ENCODE measurements around the gene EFHB. TPM values are rescaled to one million over a fixed set of nuclear protein-coding genes. Genes with fewer than 3 reads are reported as not detected.

EFHB gene, protein sequence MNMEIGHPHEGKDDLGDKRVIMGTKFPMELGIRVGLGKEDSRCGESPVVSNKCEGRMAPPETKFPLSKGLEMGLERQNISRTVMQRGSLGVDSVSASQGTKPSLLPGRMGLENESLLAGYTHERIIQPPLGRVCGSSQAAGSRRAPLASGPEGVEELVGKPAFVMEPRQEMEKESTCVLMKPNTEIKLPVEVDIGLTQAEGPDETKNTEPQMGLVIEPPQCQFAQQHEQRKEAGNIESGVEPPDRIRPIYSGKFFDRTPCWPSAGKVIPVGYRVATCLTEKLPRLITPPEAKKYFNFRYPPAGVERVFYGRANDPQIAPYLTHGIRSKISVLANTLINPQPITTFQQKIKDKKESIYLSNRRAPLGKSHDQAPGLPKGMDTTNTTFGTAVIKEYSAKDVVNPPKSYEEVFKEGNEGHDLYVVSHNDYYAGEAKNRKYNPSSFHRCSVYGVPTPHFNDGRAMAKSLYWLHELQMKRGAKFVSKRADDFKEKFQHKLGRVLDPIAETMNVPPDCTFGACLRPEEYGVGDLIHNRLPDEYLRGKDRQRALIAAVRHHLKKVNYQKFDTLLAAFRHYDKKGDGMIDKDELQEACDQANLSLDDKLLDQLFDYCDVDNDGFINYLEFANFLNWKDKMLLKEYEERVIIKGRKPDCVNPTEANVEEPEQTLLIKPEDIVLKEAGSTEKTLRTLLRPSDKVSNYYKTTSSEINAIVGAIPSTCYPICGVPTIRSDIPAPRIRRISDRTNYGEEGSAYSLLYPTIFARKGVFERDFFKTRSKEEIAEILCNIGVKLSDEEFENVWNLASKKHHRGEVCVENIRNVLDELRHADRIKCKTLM
- total RNA-seq (2014; rRNA removed; shearing (Covaris generic)): 0.23 and 1.2 TPM in 2 replicates

DNA sequence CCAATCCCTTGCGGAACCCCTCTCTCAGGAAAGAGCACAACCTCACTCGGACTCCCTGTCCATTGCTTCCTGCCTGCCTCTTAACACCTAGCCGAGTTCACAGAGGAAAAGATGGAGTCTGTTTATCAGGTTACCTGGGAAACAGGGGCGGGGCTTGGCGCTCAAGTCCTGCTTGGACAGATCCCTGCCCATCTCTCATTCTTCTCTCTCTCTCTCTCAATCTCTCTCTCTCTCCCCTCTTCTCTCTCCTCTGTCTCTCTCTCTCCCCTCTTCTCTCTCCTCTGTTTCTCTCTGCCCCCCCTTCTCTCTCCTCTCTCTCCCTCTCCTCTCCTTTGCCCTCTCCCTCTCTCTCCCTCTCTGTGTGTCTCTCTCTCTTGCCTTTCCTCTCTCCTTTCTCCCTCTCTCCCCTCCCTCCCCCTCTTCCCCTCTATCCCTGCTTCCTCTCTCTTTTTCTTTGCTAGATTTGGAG is at the start of gene EFHB:
Gene EFHB, minus strand, starts transcription at position 120 of the 469 bp plus-strand sequence. CDS start 199 bp downstream, outside the sequence.

DNA sequence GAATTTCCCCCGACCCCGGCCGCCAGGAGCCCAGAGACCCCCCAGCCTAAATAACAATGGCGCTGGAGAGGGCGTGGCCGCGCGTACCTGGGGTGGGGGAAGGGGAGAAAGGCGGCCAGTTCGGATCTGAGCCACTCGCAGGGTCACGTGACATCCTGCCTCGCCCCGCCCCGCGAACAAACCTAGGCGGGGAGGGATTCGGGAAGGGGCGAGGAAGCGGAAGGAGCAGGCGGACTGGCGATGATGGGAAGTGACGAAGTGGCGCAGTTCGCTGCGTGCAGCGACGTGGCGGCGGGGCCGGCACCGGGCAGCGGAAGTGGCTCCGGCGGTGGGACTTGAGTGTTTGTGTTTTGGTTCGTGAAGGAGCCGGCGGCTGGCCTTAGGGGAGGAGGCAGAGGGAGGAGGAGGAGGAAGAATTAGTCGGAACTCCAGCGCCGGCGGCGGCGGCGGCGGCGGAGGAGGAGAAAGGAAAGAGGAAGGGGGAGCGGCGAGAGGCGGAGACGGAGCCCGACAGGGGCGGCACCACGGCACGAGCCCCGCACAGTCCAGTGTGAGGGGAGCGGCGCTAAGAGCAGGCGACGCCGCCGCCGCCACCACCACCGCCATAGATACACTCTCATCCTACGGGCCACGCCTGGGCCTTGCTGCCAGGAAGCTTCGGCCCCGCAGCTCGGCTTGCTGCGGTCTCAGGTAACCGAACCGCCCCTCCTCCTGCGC is 13.0 kb upstream of the EFHB start, which contains the start of gene RAB5A:
Gene RAB5A, plus strand, starts transcription at position 266 of the 717 bp plus-strand sequence. CDS start 3,802 bp downstream, outside the sequence.

Other genes with a start within 250 kb of the EFHB start
- gene RAB5A, start 12.9 kb upstream of the EFHB start, total RNA-seq (2014; rRNA removed; shearing (Covaris generic)): 39.0 and 44.7 TPM in 2 replicates
- not detected in 2 replicates for gene PP2D1, start 78.0 kb upstream of the EFHB start, total RNA-seq (2014; rRNA removed; shearing (Covaris generic))
- 11.4 and 12.3 TPM in 2 replicates for gene KAT2B, start 106.2 kb upstream of the EFHB start, total RNA-seq (2014; rRNA removed; shearing (Covaris generic))

Measured in A375 (cell line).